HEK293T (cell line): ENCODE results near the gene PTPN13.

Source experiments
- BHLHE40 ChIP-seq: fragments of 450-650 bp; IDR thresholded peaks from 2 replicates; pipeline ENCODE4 v1.6.1; 2016; ENCODE audit warnings: mild to moderate bottlenecking, moderate library complexity, borderline replicate concordance
- ELF4 ChIP-seq: fragments of 450-650 bp; IDR thresholded peaks from 2 replicates; pipeline ENCODE4 v1.6.1; 2017; ENCODE audit warnings: antibody characterized with exemption
- FOXK2 ChIP-seq: fragments of 450-650 bp; IDR thresholded peaks from 2 replicates; pipeline ENCODE4 v1.6.1; 2016; ENCODE audit warnings: mild to moderate bottlenecking
- FOXM1 ChIP-seq: fragments of 450-650 bp; IDR thresholded peaks from 2 replicates; pipeline ENCODE4 v1.6.1; 2017; ENCODE audit warnings: mild to moderate bottlenecking, borderline replicate concordance
- LEF1 ChIP-seq: fragments of 450-650 bp; IDR thresholded peaks from 2 replicates; pipeline ENCODE4 v1.6.1; 2017; ENCODE audit warnings: mild to moderate bottlenecking, borderline replicate concordance
- NFRKB ChIP-seq: fragments of 450-650 bp; IDR thresholded peaks from 2 replicates; pipeline ENCODE4 v1.6.1; 2016; ENCODE audit warnings: mild to moderate bottlenecking, moderate library complexity
- SP1 ChIP-seq: fragments of 450-650 bp; IDR thresholded peaks from 2 replicates; pipeline ENCODE4 v1.6.1; 2017

DNA sequence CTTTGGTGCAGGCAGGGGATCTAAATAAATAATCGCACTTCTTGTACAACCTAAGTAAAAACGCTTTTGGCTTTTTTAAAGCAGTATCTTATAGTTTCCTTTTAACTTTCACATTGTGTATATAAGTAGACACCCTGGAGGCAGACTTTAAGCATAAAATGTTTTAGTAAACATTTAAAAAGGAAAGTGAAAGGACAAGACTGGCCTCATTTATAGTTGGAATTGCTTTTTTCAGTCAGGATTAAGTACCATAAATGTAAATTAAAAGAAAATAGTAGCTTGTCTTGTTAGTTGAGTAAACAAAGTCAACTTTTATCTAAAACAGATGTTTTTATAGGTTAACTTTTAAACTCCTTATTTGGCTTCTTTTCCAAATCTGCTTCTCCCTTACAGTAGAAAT is 39.7 kb downstream of the PTPN13 start:
- TF ChIP-seq SP1: no peak
- TF ChIP-seq NFRKB: no peak
- no peak for TF ChIP-seq ELF4
- no peak for TF ChIP-seq FOXM1
- TF ChIP-seq FOXK2: no peak
- TF ChIP-seq LEF1: no peak
- TF ChIP-seq BHLHE40: no peak
